AG10803 (cell line): ENCODE data around the gene GNG7.

Experiments
- DNase-seq: peaks from one replicate; pipeline ENCODE4 v3.0.0; 2010; ENCODE audit warnings: low read depth
- H3K4me3 ChIP-seq: 2 replicates; pipeline ENCODE4 v1.5.1; 2011; ENCODE audit warnings: mild to moderate bottlenecking, low read length, control low read depth
- TF ChIP-seq, protein P1 (sequence below): conservative IDR thresholded peaks from 2 replicates; pipeline ENCODE4 v1.5.1; 2011; ENCODE audit warnings: mild to moderate bottlenecking, low read length, control low read depth, inconsistent platforms

GNG7 gene

DNA sequence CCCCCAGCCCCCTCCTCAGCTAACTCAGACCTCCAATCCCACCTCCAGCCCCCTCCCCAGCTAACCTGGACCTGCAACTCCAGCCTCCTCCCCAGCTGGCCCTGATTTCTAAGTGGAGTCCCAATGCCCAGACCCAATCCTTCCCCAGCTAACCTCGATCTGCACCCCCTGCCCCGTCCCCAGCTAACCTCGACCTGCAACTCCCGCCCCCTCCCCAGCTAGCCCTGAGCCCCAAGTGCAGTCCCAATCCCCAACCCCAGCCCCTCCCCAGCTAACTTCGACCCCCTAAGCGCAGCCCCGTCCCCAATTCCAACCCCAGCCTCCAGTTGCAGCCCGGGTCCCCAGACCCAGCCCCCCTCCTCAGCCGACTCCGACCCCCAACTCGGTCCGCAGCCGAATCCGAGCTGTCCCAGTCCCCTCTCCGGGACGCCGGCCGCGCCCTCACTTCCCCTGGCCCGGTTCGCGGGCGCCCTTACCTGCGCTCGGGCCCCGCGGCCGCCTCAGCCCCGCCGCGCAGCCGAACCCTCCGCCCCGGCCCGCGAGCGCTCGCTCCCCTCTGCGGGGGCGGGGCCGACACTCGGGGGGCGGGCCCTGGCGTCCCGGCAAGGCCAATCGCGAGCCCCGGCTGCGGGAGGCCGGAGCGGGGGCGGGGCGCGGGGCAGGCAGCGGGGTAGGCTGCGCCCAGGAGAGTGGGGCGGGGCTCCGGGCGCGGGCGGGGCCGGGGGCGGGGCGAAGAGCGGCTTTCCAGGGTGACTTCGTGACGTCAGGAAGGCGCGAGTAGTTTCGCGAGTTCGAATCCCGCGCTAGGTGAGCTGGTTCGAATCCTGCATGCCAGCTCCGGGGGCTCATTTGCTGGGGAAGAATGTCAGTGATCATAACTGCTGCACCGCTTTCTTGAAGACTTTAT is at the start of gene GNG7:
Gene GNG7, minus strand, starts transcription at position 525 of the 907 bp plus-strand sequence. CDS start 182,006 bp downstream, outside the sequence.
- H3K4me3 ChIP-seq = peak within 1 kb of the TSS; percentile 48
- TF ChIP-seq, protein P1, sequence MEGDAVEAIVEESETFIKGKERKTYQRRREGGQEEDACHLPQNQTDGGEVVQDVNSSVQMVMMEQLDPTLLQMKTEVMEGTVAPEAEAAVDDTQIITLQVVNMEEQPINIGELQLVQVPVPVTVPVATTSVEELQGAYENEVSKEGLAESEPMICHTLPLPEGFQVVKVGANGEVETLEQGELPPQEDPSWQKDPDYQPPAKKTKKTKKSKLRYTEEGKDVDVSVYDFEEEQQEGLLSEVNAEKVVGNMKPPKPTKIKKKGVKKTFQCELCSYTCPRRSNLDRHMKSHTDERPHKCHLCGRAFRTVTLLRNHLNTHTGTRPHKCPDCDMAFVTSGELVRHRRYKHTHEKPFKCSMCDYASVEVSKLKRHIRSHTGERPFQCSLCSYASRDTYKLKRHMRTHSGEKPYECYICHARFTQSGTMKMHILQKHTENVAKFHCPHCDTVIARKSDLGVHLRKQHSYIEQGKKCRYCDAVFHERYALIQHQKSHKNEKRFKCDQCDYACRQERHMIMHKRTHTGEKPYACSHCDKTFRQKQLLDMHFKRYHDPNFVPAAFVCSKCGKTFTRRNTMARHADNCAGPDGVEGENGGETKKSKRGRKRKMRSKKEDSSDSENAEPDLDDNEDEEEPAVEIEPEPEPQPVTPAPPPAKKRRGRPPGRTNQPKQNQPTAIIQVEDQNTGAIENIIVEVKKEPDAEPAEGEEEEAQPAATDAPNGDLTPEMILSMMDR = no peak
- DNase-seq = peak; percentile 75

DNA sequence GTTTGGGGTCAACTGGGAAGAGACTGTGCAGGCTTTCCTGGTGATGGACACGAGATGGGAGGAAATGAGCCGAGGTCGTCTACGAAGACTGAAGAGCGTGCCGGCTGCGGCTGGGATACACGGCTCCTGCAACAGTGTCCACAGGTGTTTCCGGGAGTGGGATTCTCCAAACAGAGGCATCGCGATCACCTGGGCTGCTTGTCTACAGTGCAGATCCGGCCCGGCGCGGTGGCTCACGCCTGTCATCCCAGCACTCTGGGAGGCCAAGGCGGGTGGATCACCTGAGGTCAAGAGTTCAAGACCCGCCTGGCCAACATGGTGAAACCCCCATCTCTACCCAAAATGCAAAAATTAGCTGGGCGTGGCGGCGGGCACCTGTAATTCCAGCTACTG is 48.9 kb upstream of the GNG7 start:
- no peak for DNase-seq
- no peak overlapping the region for H3K4me3 ChIP-seq
- TF ChIP-seq, protein P1 = no peak

DNA sequence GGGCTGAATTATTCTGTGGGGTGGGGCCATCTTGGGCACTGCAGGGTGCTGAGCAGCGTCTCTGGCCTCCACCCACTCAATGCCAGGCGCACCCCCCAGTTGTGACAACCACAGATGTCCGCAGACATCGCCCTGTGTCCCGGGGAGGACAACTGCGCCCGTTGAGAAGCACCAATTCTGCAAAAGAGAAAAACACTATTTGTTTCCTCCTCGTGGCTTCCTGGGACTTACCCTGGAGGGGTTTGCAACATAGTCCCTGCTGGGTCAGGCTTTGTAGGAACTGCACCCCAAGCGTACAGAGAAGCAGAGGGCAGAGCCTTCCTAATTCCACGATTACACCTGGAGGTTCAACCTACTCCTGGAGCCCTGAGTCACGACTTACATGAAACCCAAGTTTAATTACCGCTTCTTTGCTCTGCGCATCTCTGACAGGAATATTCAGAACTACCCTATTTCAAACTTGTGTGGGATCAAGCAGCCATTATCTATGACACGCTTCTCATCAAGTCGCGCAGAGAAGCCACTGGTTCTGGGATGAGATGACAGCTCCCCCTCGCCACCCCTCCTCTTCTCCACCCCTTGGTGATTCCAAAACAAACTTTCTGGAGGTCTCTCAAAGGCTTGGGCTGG is 48.4 kb upstream of the GNG7 start:
- TF ChIP-seq, protein P1 = no peak
- no peak for DNase-seq
- no peak overlapping the region for H3K4me3 ChIP-seq

DNA sequence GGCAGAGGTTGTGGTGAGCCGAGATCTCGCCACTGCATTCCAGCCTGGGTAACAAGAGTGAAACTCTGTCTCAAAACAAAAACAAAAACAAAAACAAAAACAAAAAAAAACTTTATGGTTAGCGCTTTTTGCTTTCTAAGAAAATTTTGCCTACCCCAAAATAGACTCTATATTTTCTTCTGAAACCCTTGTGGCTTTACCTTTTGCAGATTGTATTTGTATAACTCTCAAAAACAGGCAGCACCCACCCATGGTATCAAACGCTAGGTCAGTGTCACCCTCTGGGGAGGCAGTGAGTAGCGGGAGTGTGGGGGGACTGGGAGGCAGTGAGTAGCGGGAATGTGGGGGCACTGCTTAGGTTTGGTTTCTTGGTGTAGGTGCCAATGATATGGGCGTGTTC is 44.9 kb upstream of the GNG7 start:
- DNase-seq = no peak
- H3K4me3 ChIP-seq = no peak overlapping the region
- TF ChIP-seq, protein P1 = no peak

DNA sequence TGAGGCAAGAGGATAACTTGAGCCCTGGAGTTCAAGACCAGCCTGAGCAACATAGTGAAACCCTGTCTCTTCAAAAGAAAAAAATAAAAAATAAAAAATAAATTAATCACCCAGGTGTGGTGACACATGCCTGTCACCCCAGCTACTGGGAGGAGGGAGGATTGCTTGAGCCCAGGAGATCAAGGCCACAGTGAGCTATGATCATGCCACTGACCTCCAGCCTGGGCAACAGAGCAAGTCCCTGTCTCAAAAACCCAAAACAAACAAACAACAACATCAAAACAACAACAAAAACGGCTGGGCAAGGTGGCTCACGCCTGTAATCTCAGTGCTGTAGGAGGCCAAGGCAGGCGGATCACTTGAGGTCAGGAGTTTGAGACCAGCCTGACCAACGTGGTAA is 41.6 kb upstream of the GNG7 start:
- TF ChIP-seq, protein P1 = no peak
- H3K4me3 ChIP-seq = no peak overlapping the region

DNA sequence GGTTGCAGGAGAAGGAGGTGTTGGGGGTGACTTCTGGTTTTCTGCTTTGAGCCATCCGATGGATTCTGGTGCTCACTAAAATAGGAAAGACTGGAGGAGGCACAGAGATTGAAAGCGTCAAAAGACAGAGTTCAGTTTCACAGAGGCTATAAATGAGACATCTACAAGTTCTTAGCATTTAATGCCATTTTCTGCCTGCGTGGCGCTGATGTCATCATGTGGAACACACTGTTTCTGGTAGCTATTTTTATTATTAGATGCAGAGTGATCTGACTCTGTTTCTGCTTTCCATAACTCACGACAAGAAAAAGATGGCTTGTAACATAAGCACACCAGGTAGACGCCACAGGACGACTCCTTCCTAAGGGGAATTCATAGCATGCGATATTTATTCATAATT is 40.6 kb upstream of the GNG7 start:
- TF ChIP-seq, protein P1 = no peak
- no peak overlapping the region for H3K4me3 ChIP-seq
- no peak for DNase-seq

More for the DNA sequence above, 41.6 kb upstream of the GNG7 start:
- DNase-seq = no peak

DNA sequence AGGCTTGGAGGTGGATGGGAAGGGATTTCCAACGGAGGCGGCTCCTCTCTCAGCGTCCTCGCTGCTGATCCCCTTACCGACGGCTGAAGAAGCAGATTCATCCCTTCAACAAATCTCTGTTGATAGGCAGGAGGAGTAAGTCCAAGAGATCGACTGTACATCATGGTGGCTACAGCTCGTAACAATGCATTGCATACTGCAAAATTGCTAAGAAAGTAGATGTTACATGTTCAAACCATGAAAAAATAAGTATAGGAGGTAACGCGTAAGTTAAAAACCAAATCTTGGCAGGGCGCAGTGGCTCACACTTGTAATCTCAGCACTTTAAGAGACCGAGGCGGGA is 37.8 kb upstream of the GNG7 start:
- TF ChIP-seq, protein P1 = no peak
- no peak for DNase-seq
- H3K4me3 ChIP-seq = no peak overlapping the region
